ENCODE results near the gene PTPRT.

Gene PTPRT

GRCh38 chr20:42193119-42193518, 996.6 kb downstream of the PTPRT start:
- DNase-seq (ENCODE audit: insufficient read length, low spot score) (no peak), FAIRE-seq (no peak)
- TF ChIP-seq POLR2A (IDR thresholded peaks at IDR 0.05; ENCODE audit: low read depth, low read length) = no peak

DNA sequence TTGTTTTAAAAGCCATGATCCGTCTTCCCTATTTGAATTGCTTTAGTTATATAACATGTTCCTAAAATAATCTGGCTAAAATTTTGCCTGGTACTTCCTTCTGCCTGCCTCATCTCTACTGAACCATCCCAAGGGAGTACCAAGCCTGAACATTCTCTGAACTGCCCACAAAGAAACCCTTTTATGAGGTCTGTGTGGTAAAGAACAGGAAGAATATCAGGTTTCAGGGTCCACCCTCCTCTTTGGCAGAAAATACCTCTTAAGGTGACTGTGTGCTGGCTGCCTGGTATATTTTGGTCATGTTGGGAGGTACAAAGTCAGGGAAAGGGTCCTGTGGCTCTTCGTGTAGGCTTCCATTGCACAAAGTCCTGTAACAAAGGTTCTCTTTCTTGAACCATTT, 997.4 kb downstream of the PTPRT start:
- TF ChIP-seq POLR2A (IDR thresholded peaks at IDR 0.05; ENCODE audit: low read depth, low read length) = no peak
- DNase-seq (ENCODE audit: insufficient read length, low spot score) (no peak), FAIRE-seq (no peak)

DNA sequence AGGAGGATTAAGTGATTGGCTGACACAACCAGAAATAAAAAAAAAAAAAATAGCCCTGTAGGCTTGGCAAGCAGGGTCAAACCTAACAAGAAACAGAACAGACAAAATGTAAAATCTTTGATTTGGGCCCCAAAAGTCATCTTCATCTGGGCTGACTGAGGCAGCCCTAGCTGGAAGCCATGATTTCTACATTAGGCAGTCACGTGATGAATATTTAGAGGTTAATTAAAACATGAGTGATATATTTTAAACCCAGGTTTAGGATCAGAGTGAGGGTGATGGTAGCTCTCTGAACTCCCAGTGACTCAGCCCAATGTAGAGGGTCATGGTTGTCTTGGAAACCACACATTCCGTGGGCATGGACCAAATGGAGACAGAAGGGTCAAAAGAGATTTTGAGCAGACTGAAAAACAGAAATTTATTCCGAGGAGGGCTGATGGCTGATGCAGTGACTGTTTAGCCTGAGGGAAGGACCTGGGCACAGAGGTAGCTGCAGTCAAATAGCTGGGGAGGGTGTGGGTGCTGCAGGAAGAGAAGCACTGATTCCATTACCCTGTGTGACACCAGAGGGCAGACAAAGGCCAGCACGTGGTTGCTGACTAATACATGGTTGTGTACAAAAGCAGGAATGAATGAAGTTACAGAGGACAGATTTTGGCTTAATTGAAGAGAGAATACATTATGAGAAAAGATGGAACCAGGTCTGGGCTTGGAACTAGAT, 998.4 kb downstream of the PTPRT start:
- DNase-seq (ENCODE audit: insufficient read length, low spot score) (no peak), FAIRE-seq (no peak)
- no peak for TF ChIP-seq POLR2A (IDR thresholded peaks at IDR 0.05; ENCODE audit: low read depth, low read length)

DNA sequence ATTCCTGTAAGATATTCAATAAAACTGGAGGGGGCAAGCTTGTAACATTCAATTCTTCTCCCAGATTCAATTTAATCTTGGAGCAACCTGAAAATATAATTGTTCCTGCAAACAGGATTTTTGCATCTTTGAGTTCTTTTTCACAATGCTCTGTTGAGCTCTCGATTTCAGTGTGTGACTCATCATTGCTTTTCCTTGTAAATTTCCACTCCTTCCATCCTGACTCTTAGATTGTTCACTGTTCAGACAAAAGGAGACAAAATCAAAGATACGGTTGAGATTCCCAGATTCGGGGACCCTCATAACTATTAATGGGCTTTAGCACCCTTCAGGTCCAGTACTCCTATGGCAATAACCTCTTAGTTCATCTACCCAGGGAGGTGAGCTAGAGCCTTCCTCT, 999.6 kb downstream of the PTPRT start:
- DNase-seq (ENCODE audit: insufficient read length, low spot score) = no peak
- no peak for TF ChIP-seq POLR2A (IDR thresholded peaks at IDR 0.05; ENCODE audit: low read depth, low read length)
- FAIRE-seq = no peak

DNA sequence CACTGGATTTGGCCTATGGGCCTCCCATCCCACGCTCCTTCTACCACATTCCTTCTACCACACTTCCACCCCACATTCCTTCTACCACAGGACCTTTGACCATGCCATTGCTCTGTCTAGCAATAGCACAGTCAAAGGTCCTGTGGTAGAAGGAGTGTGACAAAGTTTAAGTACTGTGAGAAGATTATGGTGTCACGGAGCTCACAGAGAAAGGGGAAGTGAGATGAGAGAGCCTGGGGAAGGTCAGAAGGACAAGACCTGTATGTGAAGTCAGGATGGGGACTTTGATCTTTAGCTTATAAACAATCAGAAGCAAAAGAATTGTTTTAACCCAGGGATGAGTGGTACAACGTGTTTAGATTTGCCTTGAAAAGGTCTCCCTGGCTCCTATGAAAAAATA, 1003.4 kb downstream of the PTPRT start:
- DNase-seq (ENCODE audit: insufficient read length, low spot score) = no peak
- TF ChIP-seq POLR2A (IDR thresholded peaks at IDR 0.05; ENCODE audit: low read depth, low read length) = no peak
- FAIRE-seq = no peak

GRCh38 chr20:42183147-42183546, 1006.6 kb downstream of the PTPRT start:
- no peak for TF ChIP-seq POLR2A (IDR thresholded peaks at IDR 0.05; ENCODE audit: low read depth, low read length)
- FAIRE-seq (no peak), DNase-seq (ENCODE audit: insufficient read length, low spot score) (no peak)

- TF ChIP-seq POLR2A (IDR thresholded peaks at IDR 0.05; ENCODE audit: low read depth, low read length) = no peak
- FAIRE-seq = no peak
- no peak for DNase-seq (ENCODE audit: insufficient read length, low spot score)
These were observed 1008.6 kb downstream of the PTPRT start for GRCh38 chr20:42181064-42181463.

GRCh38 chr20:42179768-42180167, 1009.9 kb downstream of the PTPRT start:
- DNase-seq (ENCODE audit: insufficient read length, low spot score) (no peak), FAIRE-seq (no peak)
- no peak for TF ChIP-seq POLR2A (IDR thresholded peaks at IDR 0.05; ENCODE audit: low read depth, low read length)

GRCh38 chr20:42173440-42173839, 1016.3 kb downstream of the PTPRT start:
- no peak for DNase-seq (ENCODE audit: insufficient read length, low spot score)
- FAIRE-seq = no peak
- no peak for TF ChIP-seq POLR2A (IDR thresholded peaks at IDR 0.05; ENCODE audit: low read depth, low read length)

- no peak for FAIRE-seq
- no peak for TF ChIP-seq POLR2A (IDR thresholded peaks at IDR 0.05; ENCODE audit: low read depth, low read length)
These were observed 1025.4 kb downstream of the PTPRT start for GRCh38 chr20:42164121-42164890.

GRCh38 chr20:42161228-42161829, 1028.4 kb downstream of the PTPRT start:
- DNase-seq (ENCODE audit: insufficient read length, low spot score) (no peak), FAIRE-seq (no peak)
- TF ChIP-seq POLR2A (IDR thresholded peaks at IDR 0.05; ENCODE audit: low read depth, low read length) = no peak

More at GRCh38 chr20:42164121-42164890, 1025.4 kb downstream of the PTPRT start:
- DNase-seq (ENCODE audit: insufficient read length, low spot score) = no peak

- DNase-seq (ENCODE audit: insufficient read length, low spot score) = no peak
- no peak for TF ChIP-seq POLR2A (IDR thresholded peaks at IDR 0.05; ENCODE audit: low read depth, low read length)
- FAIRE-seq = no peak
These were observed 1029.9 kb downstream of the PTPRT start for GRCh38 chr20:42159808-42160207.

- DNase-seq (ENCODE audit: insufficient read length, low spot score) (no peak), FAIRE-seq (no peak)
- TF ChIP-seq POLR2A (IDR thresholded peaks at IDR 0.05; ENCODE audit: low read depth, low read length) = no peak
These were observed 1031.4 kb downstream of the PTPRT start for GRCh38 chr20:42158272-42158671.

- no peak for DNase-seq (ENCODE audit: insufficient read length, low spot score)
- FAIRE-seq = no peak
- no peak for TF ChIP-seq POLR2A (IDR thresholded peaks at IDR 0.05; ENCODE audit: low read depth, low read length)
These were observed 1034.1 kb downstream of the PTPRT start for GRCh38 chr20:42155586-42155985.
